OCI-LY7 (cell line): ENCODE data around the gene PITPNC1. TPM values are rescaled to one million over a fixed set of nuclear protein-coding genes. Genes with fewer than 3 reads are reported as not detected.

Source experiments
- BruUV-seq: library from RNA; stranded (reverse); fragments of 400-500 nt; replicated peaks from 2 replicates; lab custom pipeline; 2021; lab: Mats Ljungman, UMichigan
- CTCF ChIA-PET: fragments of 300-600 bp; sonication (Branson Sonifier 250); formaldehyde crosslinking; loops from one replicate; lab custom pipeline; 2022; ENCODE audit warnings: antibody characterized with exemption; ENCODE audit not compliant: unreplicated experiment; lab: Charles Lee
- POLR2A ChIA-PET: fragments of 300-600 bp; sonication (Branson Sonifier 250); formaldehyde crosslinking; loops from one replicate; lab custom pipeline; 2022; ENCODE audit warnings: antibody characterized with exemption; lab: Charles Lee
- DNase-seq: peaks from one replicate; pipeline ENCODE4 v3.0.0-alpha.2; 2015; ENCODE audit warnings: low spot score
- H2AFZ ChIP-seq: fragments of 200-600 bp; sonication (generic), shearing (Covaris generic); 2 replicates; pipeline ENCODE4 v1.6.1; 2014; ENCODE audit warnings: mild to moderate bottlenecking, antibody characterized with exemption, low read length, moderate library complexity
- H3K27ac ChIP-seq: fragments of 200-600 bp; sonication (generic); 2 replicates; pipeline ENCODE4 v1.5.1; 2014; ENCODE audit warnings: mixed run types, low read depth, mild to moderate bottlenecking, moderate library complexity, low read length, inconsistent platforms; ENCODE audit not compliant: poor library complexity, severe bottlenecking
- H3K36me3 ChIP-seq: fragments of 200-600 bp; sonication (generic); 2 replicates; pipeline ENCODE4 v1.6.1; 2014; ENCODE audit warnings: mild to moderate bottlenecking, antibody characterized with exemption, low read length, moderate library complexity, mixed read lengths; ENCODE audit not compliant: insufficient read depth
- H3K4me1 ChIP-seq: fragments of 200-600 bp; sonication (generic); 2 replicates; pipeline ENCODE4 v1.5.1; 2014; ENCODE audit warnings: mild to moderate bottlenecking, low read length; ENCODE audit not compliant: insufficient read depth, poor library complexity, severe bottlenecking
- H3K4me2 ChIP-seq: fragments of 200-600 bp; sonication (generic); 2 replicates; pipeline ENCODE4 v1.6.1; 2014; ENCODE audit warnings: mild to moderate bottlenecking, low read length
- H3K4me3 ChIP-seq: fragments of 200-600 bp; sonication (generic); 2 replicates; pipeline ENCODE4 v1.5.1; 2014; ENCODE audit warnings: mild to moderate bottlenecking, low read depth, low read length; ENCODE audit not compliant: poor library complexity, severe bottlenecking
- H3K79me2 ChIP-seq: fragments of 200-600 bp; sonication (generic); 2 replicates; pipeline ENCODE4 v1.6.1; 2016; ENCODE audit warnings: low read depth, mild to moderate bottlenecking, low read length, moderate library complexity, mixed read lengths; ENCODE audit not compliant: insufficient read depth
- H3K9me2 ChIP-seq: fragments of 200-600 bp; sonication (generic); 2 replicates; pipeline ENCODE4 v1.6.1; 2016; ENCODE audit warnings: mild to moderate bottlenecking, low read length, mixed read lengths; ENCODE audit not compliant: insufficient read depth
- H3K9me3 ChIP-seq: fragments of 200-600 bp; sonication (generic); 2 replicates; pipeline ENCODE4 v1.6.1; 2014; ENCODE audit warnings: mild to moderate bottlenecking, mixed run types, low read length, mixed read lengths
- H4K20me1 ChIP-seq: fragments of 200-600 bp; sonication (generic); 2 replicates; pipeline ENCODE4 v1.6.1; 2014; ENCODE audit warnings: mild to moderate bottlenecking, antibody characterized with exemption, low read length, moderate library complexity, mixed read lengths; ENCODE audit not compliant: insufficient read depth
- EZH2phosphoT487 ChIP-seq: fragments of 200-600 bp; sonication (generic); IDR thresholded peaks from 2 replicates; pipeline ENCODE4 v1.6.1; 2018; ENCODE audit warnings: low read depth, borderline replicate concordance, mild to moderate bottlenecking, mixed run types, antibody characterized with exemption, low read length, moderate library complexity, mixed read lengths
- intact Hi-C: fragments of 100-400 bp; cut with micrococcal nuclease; formaldehyde crosslinking; loops from one replicate; pipeline ENCODE4 v1.10.0; 2022; ENCODE audit not compliant: unreplicated experiment
- total RNA-seq, 2 experiments: library from RNA; depleted of rRNA in 1 of 2; stranded (reverse); fragments of >200 nt in 1 of 2; shearing (Covaris generic) in 1 of 2; gene quantifications; 2 replicates each; pipeline ENCODE4 v1.2.3, GENCODE V29; 2014 to 2022
- TF ChIP-seq, protein P1 (sequence below): fragments of 200-600 bp; sonication (generic); conservative IDR thresholded peaks from 2 replicates; pipeline ENCODE4 v1.5.1; 2014; ENCODE audit warnings: mild to moderate bottlenecking, antibody characterized with exemption, low read length, moderate library complexity, mixed read lengths

PITPNC1 gene
- total RNA-seq, 2 experiments from 2014 or later = 14.3 to 21.1 TPM

GRCh38 chr17:67375054-67375427 lies 2.0 kb upstream of the PITPNC1 start:
- Histone ChIP-seq H3K9me3 (no peaks in the 10 kb centered on the region), H2AFZ (peak overlapping the region; percentile 50; the same call in 1 of the 2 replicates), H3K79me2 (no peaks in the 10 kb centered on the region), H3K36me3 (no peaks in the 10 kb centered on the region), H4K20me1 (peaks cover 6% of the 10 kb centered on the region; the same call in 1 of the 2 replicates), H3K4me2 (peak overlapping the region; percentile 31; the same call in 1 of the 2 replicates), H3K27ac (no peak overlapping the region), H3K4me1 (peaks cover 33% of the 10 kb centered on the region), H3K4me3 (no peak overlapping the region), H3K9me2 (no peaks in the 10 kb centered on the region)
- CTCF ChIA-PET = interaction anchor here (1.0 kb wide), 1 partner anchor 14 kb away, joined by 3 read pairs; no protein-coding TSS in a partner anchor
- no TSS peak for BruUV-seq
- intact Hi-C loops = loop anchor here (5.0 to 10.0 kb wide), 2 partner anchors 452 to 660 kb away; partner anchors contain the start of gene BPTF
- DNase-seq = no peak
- POLR2A ChIA-PET = interaction anchor here (0.6 to 2.0 kb wide), 2 partner anchors 148 to 313 kb away, joined by 3 to 5 read pairs; no protein-coding TSS in a partner anchor
- TF ChIP-seq EZH2phosphoT487 = no peak
- TF ChIP-seq, protein P1, sequence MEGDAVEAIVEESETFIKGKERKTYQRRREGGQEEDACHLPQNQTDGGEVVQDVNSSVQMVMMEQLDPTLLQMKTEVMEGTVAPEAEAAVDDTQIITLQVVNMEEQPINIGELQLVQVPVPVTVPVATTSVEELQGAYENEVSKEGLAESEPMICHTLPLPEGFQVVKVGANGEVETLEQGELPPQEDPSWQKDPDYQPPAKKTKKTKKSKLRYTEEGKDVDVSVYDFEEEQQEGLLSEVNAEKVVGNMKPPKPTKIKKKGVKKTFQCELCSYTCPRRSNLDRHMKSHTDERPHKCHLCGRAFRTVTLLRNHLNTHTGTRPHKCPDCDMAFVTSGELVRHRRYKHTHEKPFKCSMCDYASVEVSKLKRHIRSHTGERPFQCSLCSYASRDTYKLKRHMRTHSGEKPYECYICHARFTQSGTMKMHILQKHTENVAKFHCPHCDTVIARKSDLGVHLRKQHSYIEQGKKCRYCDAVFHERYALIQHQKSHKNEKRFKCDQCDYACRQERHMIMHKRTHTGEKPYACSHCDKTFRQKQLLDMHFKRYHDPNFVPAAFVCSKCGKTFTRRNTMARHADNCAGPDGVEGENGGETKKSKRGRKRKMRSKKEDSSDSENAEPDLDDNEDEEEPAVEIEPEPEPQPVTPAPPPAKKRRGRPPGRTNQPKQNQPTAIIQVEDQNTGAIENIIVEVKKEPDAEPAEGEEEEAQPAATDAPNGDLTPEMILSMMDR = no peak

DNA sequence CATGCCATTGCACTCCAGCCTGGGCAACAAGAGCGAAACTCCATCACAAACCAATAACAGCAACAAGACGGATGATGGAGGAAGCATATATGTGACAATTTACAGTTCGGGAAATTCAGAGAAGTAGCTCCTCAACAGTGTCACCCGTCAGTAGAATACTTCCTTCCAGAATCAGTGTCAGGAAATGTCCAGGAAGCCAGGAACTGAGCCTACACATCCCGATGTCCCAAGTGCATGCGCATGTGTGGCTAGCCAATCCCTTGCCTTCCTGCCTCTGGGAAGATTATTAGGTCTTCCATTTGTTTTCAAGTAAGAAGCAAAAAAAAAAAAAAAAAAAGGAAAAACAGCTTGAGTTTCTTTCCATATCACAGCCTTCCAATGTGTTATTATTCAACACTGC lies 1.4 kb upstream of the PITPNC1 start:
- DNase-seq = no peak
- ChIA-PET CTCF (interaction anchor here (1.3 kb wide), 1 partner anchor 16 kb away, joined by 3 read pairs; no protein-coding TSS in a partner anchor), POLR2A (interaction anchor here (0.7 to 2.0 kb wide), 5 partner anchors 45 to 439 kb away, joined by 3 to 5 read pairs (median 4); no protein-coding TSS in a partner anchor)
- Histone ChIP-seq H2AFZ (no peak overlapping the region), H3K36me3 (no peaks in the 10 kb centered on the region), H3K79me2 (no peaks in the 10 kb centered on the region), H4K20me1 (peaks cover 6% of the 10 kb centered on the region; the same call in 1 of the 2 replicates), H3K9me3 (no peaks in the 10 kb centered on the region), H3K9me2 (no peaks in the 10 kb centered on the region), H3K4me3 (no peak overlapping the region), H3K27ac (no peak overlapping the region), H3K4me2 (no peak overlapping the region), H3K4me1 (peaks cover 33% of the 10 kb centered on the region)
- intact Hi-C loops = loop anchor here (5.0 to 10.0 kb wide), 2 partner anchors 452 to 661 kb away; partner anchors contain the start of gene BPTF
- TF ChIP-seq, protein P1 = no peak
- TF ChIP-seq EZH2phosphoT487 = no peak
- BruUV-seq = no TSS peak

DNA sequence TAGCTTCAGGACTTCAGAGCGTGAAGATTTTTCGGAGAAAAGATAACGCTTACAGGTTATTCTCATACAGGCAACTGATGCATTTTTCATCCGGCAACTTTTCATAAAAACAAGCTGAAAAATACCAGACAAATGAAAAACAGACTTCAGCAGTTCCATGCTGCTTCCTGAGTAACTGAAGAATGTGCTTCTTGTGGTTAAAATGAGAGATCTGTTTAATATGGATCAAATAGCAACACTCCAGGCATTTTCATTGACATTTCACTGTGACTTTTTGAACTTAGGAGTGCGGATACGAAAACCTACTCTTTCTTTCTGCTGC lies 705 bp upstream of the PITPNC1 start:
- H3K4me3 ChIP-seq = peak overlapping the region; percentile 90
- peak overlapping the region; percentile 90 for H2AFZ ChIP-seq
- TF ChIP-seq, protein P1 = no peak
- TF ChIP-seq EZH2phosphoT487 = no peak
- peak overlapping the region; percentile 88 for H3K27ac ChIP-seq
- POLR2A ChIA-PET = interaction anchor here (0.6 to 1.3 kb wide), 6 partner anchors 11 to 439 kb away, joined by 3 to 5 read pairs (median 4); partner anchors contain the start of gene PSMD12
- no peaks in the 10 kb centered on the region for H3K79me2 ChIP-seq
- H3K9me2 ChIP-seq = no peaks in the 10 kb centered on the region
- BruUV-seq = no TSS peak
- H3K36me3 ChIP-seq = no peaks in the 10 kb centered on the region
- peak overlapping the region; percentile 94 for H3K4me2 ChIP-seq
- no peaks in the 10 kb centered on the region for H3K9me3 ChIP-seq
- peaks cover 33% of the 10 kb centered on the region for H3K4me1 ChIP-seq
- no peak for DNase-seq
- intact Hi-C loops = loop anchor here (5.0 to 10.0 kb wide), 2 partner anchors 451 to 662 kb away; partner anchors contain the start of gene BPTF
- CTCF ChIA-PET = interaction anchor here (1.3 kb wide), 1 partner anchor 17 kb away, joined by 3 read pairs; no protein-coding TSS in a partner anchor
- peaks cover 6% of the 10 kb centered on the region; the same call in 1 of the 2 replicates for H4K20me1 ChIP-seq
